Activated CD8-positive, alpha-beta memory T cell treated with anti-CD3 and anti-CD28 coated beads for 36 hours (primary cell): ENCODE data around the gene UCP3. TPM values are rescaled to one million over a fixed set of nuclear protein-coding genes. Genes with fewer than 3 reads are reported as not detected.

Source experiments
- CTCF ChIA-PET: fragments of 350-600 bp; sonication (Branson Sonifier 250); formaldehyde crosslinking; loops from one replicate; lab custom pipeline; 2021; ENCODE audit warnings: antibody characterized with exemption; lab: Charles Lee
- POLR2A ChIA-PET: fragments of 350-600 bp; sonication (Branson Sonifier 250); formaldehyde crosslinking; loops from one replicate; lab custom pipeline; 2021; ENCODE audit warnings: antibody characterized with exemption; lab: Charles Lee
- total RNA-seq, 2 experiments: library from RNA; stranded (reverse); gene quantifications; one replicate each; pipeline ENCODE4 v1.2.3, GENCODE V29; 2021

UCP3 gene
- total RNA-seq, 2 experiments from 2014 or later = 1.6 to 2.0 TPM

- POLR2A ChIA-PET = interaction anchor here (0.7 to 2.4 kb wide), 2 partner anchors 24 to 34 kb away, joined by 3 to 7 read pairs; no protein-coding TSS in a partner anchor
- CTCF ChIA-PET = interaction anchor here (1.1 to 1.3 kb wide), 2 partner anchors 11 to 42 kb away, joined by 3 to 4 read pairs; no protein-coding TSS in a partner anchor
These were observed 3.0 kb downstream of the UCP3 start for GRCh38 chr11:74005721-74006517.

GRCh38 chr11:74004759-74005615, 3.9 kb downstream of the UCP3 start:
- POLR2A ChIA-PET = interaction anchor here (0.7 to 2.4 kb wide), 3 partner anchors 23 to 33 kb away, joined by 3 to 7 read pairs (median 5); no protein-coding TSS in a partner anchor
- CTCF ChIA-PET = interaction anchor here (0.8 to 1.3 kb wide), 8 partner anchors 10 to 41 kb away, joined by 3 to 6 read pairs (median 3); partner anchors contain the start of gene UCP2

- ChIA-PET CTCF (interaction anchor here (0.8 to 1.3 kb wide), 6 partner anchors 15 to 40 kb away, joined by 3 to 6 read pairs (median 3); partner anchors contain the start of gene UCP2), POLR2A (interaction anchor here (0.6 to 2.4 kb wide), 2 partner anchors 32 to 165 kb away, joined by 3 to 7 read pairs; no protein-coding TSS in a partner anchor)
These were observed 4.7 kb downstream of the UCP3 start for GRCh38 chr11:74004046-74004695.

- ChIA-PET CTCF (interaction anchor here (0.7 to 2.1 kb wide), 2 partner anchors 8 to 926 kb away, joined by 3 to 8 read pairs; no protein-coding TSS in a partner anchor), POLR2A (no interaction called here)
These were observed 6.1 kb downstream of the UCP3 start for GRCh38 chr11:74002832-74003231.

GRCh38 chr11:74001822-74002286, 7.0 kb downstream of the UCP3 start:
- CTCF ChIA-PET = interaction anchor here (0.6 to 2.1 kb wide), 2 partner anchors 9 to 215 kb away, joined by 3 to 8 read pairs; no protein-coding TSS in a partner anchor

GRCh38 chr11:74000307-74001133, 8.4 kb downstream of the UCP3 start:
- CTCF ChIA-PET = interaction anchor here (1.6 to 1.7 kb wide), 2 partner anchors 11 to 20 kb away, joined by 5 to 6 read pairs; no protein-coding TSS in a partner anchor
- POLR2A ChIA-PET = interaction anchor here (0.6 kb wide), 1 partner anchor 11 kb away, joined by 6 read pairs; no protein-coding TSS in a partner anchor

More at GRCh38 chr11:74001822-74002286, 7.0 kb downstream of the UCP3 start:
- POLR2A ChIA-PET = no interaction called here

GRCh38 chr11:73999581-74000306, 9.1 kb downstream of the UCP3 start:
- POLR2A ChIA-PET = interaction anchor here (0.6 kb wide), 1 partner anchor 12 kb away, joined by 6 read pairs; no protein-coding TSS in a partner anchor
- CTCF ChIA-PET = interaction anchor here (1.6 to 1.7 kb wide), 2 partner anchors 12 to 20 kb away, joined by 5 to 6 read pairs; no protein-coding TSS in a partner anchor

GRCh38 chr11:73998846-73999575, 9.9 kb downstream of the UCP3 start:
- ChIA-PET CTCF (interaction anchor here (1.6 kb wide), 1 partner anchor 13 kb away, joined by 6 read pairs; no protein-coding TSS in a partner anchor), POLR2A (no interaction called here)

- ChIA-PET POLR2A (interaction anchor here (0.6 to 0.7 kb wide), 2 partner anchors 77 to 209 kb away, joined by 3 read pairs; no protein-coding TSS in a partner anchor), CTCF (no interaction called here)
These were observed 11.6 kb downstream of the UCP3 start for GRCh38 chr11:73997120-73997770.

GRCh38 chr11:73996161-73996747, 12.6 kb downstream of the UCP3 start:
- ChIA-PET POLR2A (interaction anchor here (0.7 to 2.5 kb wide), 4 partner anchors 12 to 210 kb away, joined by 3 to 13 read pairs (median 6); no protein-coding TSS in a partner anchor), CTCF (no interaction called here)

- CTCF ChIA-PET = interaction anchor here (1.0 to 2.1 kb wide), 2 partner anchors 12 to 16 kb away, joined by 4 to 9 read pairs; no protein-coding TSS in a partner anchor
- POLR2A ChIA-PET = interaction anchor here (0.5 to 2.5 kb wide), 7 partner anchors 12 to 155 kb away, joined by 3 to 15 read pairs (median 6); partner anchors contain the start of gene UCP2
These were observed 13.2 kb downstream of the UCP3 start for GRCh38 chr11:73995731-73996130.

GRCh38 chr11:73995247-73995646, 13.6 kb downstream of the UCP3 start:
- POLR2A ChIA-PET = interaction anchor here (0.5 to 2.5 kb wide), 7 partner anchors 11 to 155 kb away, joined by 3 to 15 read pairs (median 6); partner anchors contain the start of gene UCP2
- CTCF ChIA-PET = interaction anchor here (0.6 to 2.1 kb wide), 4 partner anchors 10 to 27 kb away, joined by 3 to 9 read pairs (median 4); no protein-coding TSS in a partner anchor

- POLR2A ChIA-PET = interaction anchor here (1.5 kb wide), 1 partner anchor 11 kb away, joined by 3 read pairs; no protein-coding TSS in a partner anchor
- CTCF ChIA-PET = interaction anchor here (1.1 to 1.8 kb wide), 3 partner anchors 11 to 55 kb away, joined by 3 to 4 read pairs (median 3); no protein-coding TSS in a partner anchor
These were observed 17.3 kb downstream of the UCP3 start for GRCh38 chr11:73991471-73992006.

- CTCF ChIA-PET = interaction anchor here (1.1 to 1.8 kb wide), 3 partner anchors 11 to 179 kb away, joined by 3 to 4 read pairs (median 3); no protein-coding TSS in a partner anchor
- POLR2A ChIA-PET = interaction anchor here (1.5 kb wide), 1 partner anchor 10 kb away, joined by 3 read pairs; no protein-coding TSS in a partner anchor
These were observed 18.2 kb downstream of the UCP3 start for GRCh38 chr11:73990730-73991129.
